GM12878 (cell line): ENCODE measurements around the gene ZBTB24. TPM values are rescaled to one million over a fixed set of nuclear protein-coding genes. Genes with fewer than 3 reads are reported as not detected.

ENCODE experiments used
- ATAC-seq: fragments of 200-7000 bp; cut with Tn5 transposase; 3 replicates; pipeline ENCODE4 v1.9.1; 2020; ENCODE audit warnings: mild to moderate bottlenecking, moderate library complexity
- BruUV-seq: library from RNA; stranded (reverse); fragments of 400-500 nt; replicated peaks from 2 replicates; lab custom pipeline; 2021; lab: Mats Ljungman, UMichigan
- CTCF ChIA-PET: fragments of 300-600 bp; sonication (Branson Sonifier 250); formaldehyde crosslinking; extraction: SDS; loops from one replicate; lab custom pipeline; 2021; ENCODE audit warnings: inconsistent platforms; lab: Yijun Ruan, JAX
- POLR2A ChIA-PET: fragments of 350-600 bp; formaldehyde crosslinking; extraction: SDS; loops from one replicate; lab custom pipeline; 2021; ENCODE audit warnings: inconsistent platforms; lab: Charles Lee
- RAD21 ChIA-PET: fragments of 300-600 bp; sonication (Branson Sonifier 250); formaldehyde crosslinking; loops from one replicate; lab custom pipeline; 2023; ENCODE audit warnings: antibody characterized with exemption; ENCODE audit not compliant: unreplicated experiment; lab: Charles Lee
- SMC1A ChIA-PET: fragments of 300-600 bp; sonication (Branson Sonifier 250); formaldehyde crosslinking; loops from one replicate; lab custom pipeline; 2023; ENCODE audit not compliant: unreplicated experiment, uncharacterized antibody; lab: Charles Lee
- DNase-seq: peaks from one replicate; pipeline ENCODE4 v3.0.0-alpha.2; 2011; ENCODE audit warnings: low read depth, low spot score
- FAIRE-seq: peaks from 3 replicates; lab custom pipeline; 2011; peaks lifted over from hg19 to GRCh38; lab: Jason Lieb, UNC
- H2AFZ ChIP-seq: 2 replicates; pipeline ENCODE4 v1.6.0; 2011; ENCODE audit warnings: low read depth, low read length, control low read depth; ENCODE audit not compliant: control insufficient read depth
- H3K27ac ChIP-seq: 2 replicates; pipeline ENCODE4 v1.5.1; 2011; ENCODE audit warnings: control low read depth; ENCODE audit not compliant: control insufficient read depth, insufficient read depth
- H3K27me3 ChIP-seq, 2 experiments: replicated peaks in 1 of 2; 2 replicates each; pipeline versions ENCODE4 v1.6.0 to v1.6.1; 2011; ENCODE audit warnings: low read length in 1 of 2; ENCODE audit not compliant: control insufficient read depth in 2 of 2, insufficient read depth in 2 of 2
- H3K36me3 ChIP-seq, 2 experiments: 2 replicates each; pipeline ENCODE4 v1.5.1; 2011; ENCODE audit warnings: low read length in 1 of 2; ENCODE audit not compliant: control insufficient read depth in 2 of 2, insufficient read depth in 2 of 2
- H3K4me1 ChIP-seq: 2 replicates; pipeline ENCODE4 v1.6.1; 2011; ENCODE audit warnings: mild to moderate bottlenecking, low read length, moderate library complexity, mixed read lengths; ENCODE audit not compliant: control insufficient read depth, insufficient read depth
- H3K4me2 ChIP-seq: 2 replicates; pipeline ENCODE4 v1.6.0; 2011; ENCODE audit warnings: control low read depth; ENCODE audit not compliant: control insufficient read depth, insufficient read depth
- H3K4me3 ChIP-seq: fragments of 200-600 bp; sonication (generic); 2 replicates; pipeline ENCODE4 v1.5.1; 2016
- H3K79me2 ChIP-seq: 2 replicates; pipeline ENCODE4 v1.6.0; 2011; ENCODE audit warnings: low read length; ENCODE audit not compliant: control insufficient read depth, insufficient read depth
- H3K9ac ChIP-seq: 2 replicates; pipeline ENCODE4 v1.8.0; 2011; ENCODE audit warnings: low read length, control low read depth, mixed read lengths; ENCODE audit not compliant: control insufficient read depth, insufficient read depth
- H3K9me3 ChIP-seq: replicated peaks from 3 replicates; pipeline ENCODE4 v1.5.1; 2011; ENCODE audit warnings: mild to moderate bottlenecking, low read length; ENCODE audit not compliant: control insufficient read depth, insufficient read depth
- H4K20me1 ChIP-seq: 2 replicates; pipeline ENCODE4 v1.6.0; 2011; ENCODE audit not compliant: control insufficient read depth, insufficient read depth
- BMI1 ChIP-seq: fragments of 450-650 bp; IDR thresholded peaks from 2 replicates; pipeline ENCODE4 v1.6.1; 2016; ENCODE audit warnings: mild to moderate bottlenecking, moderate library complexity, borderline replicate concordance
- BRCA1 ChIP-seq: IDR thresholded peaks from 2 replicates; pipeline ENCODE4 v1.6.1; 2011; ENCODE audit warnings: low read depth, low read length, improper control_type of control experiment
- EGR1 ChIP-seq, 2 experiments: IDR thresholded peaks; 1 replicate in 1 of 2; 2 replicates in 1 of 2; pipeline ENCODE4 v1.6.1; 2011 to 2012; ENCODE audit warnings: low read depth in 2 of 2, low read length in 2 of 2, borderline replicate concordance in 1 of 2, mild to moderate bottlenecking in 1 of 2, moderate library complexity in 1 of 2
- FOXK2 ChIP-seq: fragments of 450-650 bp; IDR thresholded peaks from 2 replicates; pipeline ENCODE4 v1.6.1; 2017; ENCODE audit warnings: mild to moderate bottlenecking, moderate library complexity
- GATAD2B ChIP-seq: fragments of 450-650 bp; conservative IDR thresholded peaks from 2 replicates; pipeline ENCODE4 v1.6.1; 2017; ENCODE audit warnings: low read depth, mild to moderate bottlenecking, moderate library complexity
- IKZF1 ChIP-seq: fragments of 450-650 bp; conservative IDR thresholded peaks from 2 replicates; pipeline ENCODE4 v1.6.1; 2017; ENCODE audit warnings: antibody characterized with exemption, mild to moderate bottlenecking
- IKZF2 ChIP-seq, 2 experiments: fragments of 450-650 bp; IDR thresholded peaks; 2 replicates each; pipeline ENCODE4 v1.6.1; 2017; ENCODE audit warnings: mild to moderate bottlenecking in 2 of 2, moderate library complexity in 2 of 2
- IRF4 ChIP-seq: IDR thresholded peaks from 2 replicates; pipeline ENCODE4 v1.6.1; 2011; ENCODE audit warnings: low read depth, low read length
- JUNB ChIP-seq: IDR thresholded peaks from 2 replicates; pipeline ENCODE4 v1.6.1; 2016; ENCODE audit warnings: antibody characterized with exemption, mild to moderate bottlenecking
- PML ChIP-seq: IDR thresholded peaks from 2 replicates; pipeline ENCODE4 v1.6.1; 2012; ENCODE audit warnings: low read length, inconsistent platforms
- POLR2A ChIP-seq: IDR thresholded peaks from 2 replicates; pipeline ENCODE4 v1.6.1; 2011; ENCODE audit warnings: low read depth, mild to moderate bottlenecking, low read length
- STAT3 ChIP-seq: IDR thresholded peaks from 2 replicates; pipeline ENCODE4 v1.6.1; 2011; ENCODE audit warnings: low read depth, low read length, improper control_type of control experiment
- WGBS: methylation state at CpG from one replicate; pipeline ENCODE4 v1.1.6; 2016; ENCODE audit warnings: low lambda C conversion rate; ENCODE audit not compliant: insufficient replicate concordance, insufficient coverage; ENCODE audit errors: missing lambda C conversion rate; 5-methylcytosine and 5-hydroxymethylcytosine counted together
- in situ Hi-C: fragments of 300-500 bp; cut with MboI; formaldehyde crosslinking; loops from 9 replicates; pipeline ENCODE4 v1.14.3; 2018; ENCODE audit warnings: mixed read lengths
- intact Hi-C: fragments of 100-400 bp; cut with micrococcal nuclease; formaldehyde crosslinking; loops from one replicate; pipeline ENCODE4 v1.14.2; 2022; ENCODE audit not compliant: unreplicated experiment
- polyA plus RNA-seq, 11 experiments: library from polyadenylated mRNA; depleted of rRNA in 4 of 11; unstranded in 6 of 11; stranded (reverse) in 5 of 11; fragments of >200 nt; fragmentation: Nextera tagmentation in 4 of 11; fragmentation: Illumina TruSeq in 1 of 11; extraction: Ambion mirVana in 4 of 11; extraction: Trizol in 1 of 11; gene quantifications; 1 replicate in 1 of 11; 2 replicates in 10 of 11; pipeline versions ENCODE4 v1.2.1 to v1.2.3, GENCODE V29; 2011 to 2016; ENCODE audit warnings: inconsistent platforms in 2 of 11, missing spikeins in 2 of 11, low read depth in 1 of 11
- total RNA-seq, 4 experiments: library from RNA; depleted of rRNA in 3 of 4; stranded (reverse); fragments of >200 nt in 3 of 4; fragmentation: Illumina TruSeq in 1 of 4; extraction: Trizol in 1 of 4; gene quantifications; 2 replicates each; pipeline versions ENCODE4 v1.2.1 to v1.2.3, GENCODE V29; 2013 to 2021

ZBTB24 gene
- total and polyA plus RNA-seq, 10 of the 15 experiments (the other 5 are each of a cell fraction or from before 2014, with no cell fraction given): 2.9 to 17.7 (median 8.5) TPM

- intact Hi-C loops (no loop called here), in situ Hi-C loops (no loop called here)
- H3K4me3 ChIP-seq: no peak overlapping the region
- H3K27me3 ChIP-seq: no peaks in the 10 kb centered on the region
- WGBS: 97% methylated on average over 7 of the region's 7 CpGs
- peaks cover 4 to 10% of the 10 kb centered on the region in 2 experiments; a peak in 3 of 4 replicates for H3K36me3 ChIP-seq
- peaks cover 32% of the 10 kb centered on the region for H3K79me2 ChIP-seq
- no peak for DNase-seq
- H3K9ac ChIP-seq: no peak overlapping the region
- ChIA-PET SMC1A (interaction anchor here (1.5 kb wide), 1 partner anchor 12 kb away, joined by 7 read pairs; no protein-coding TSS in a partner anchor), CTCF (interaction anchor here (1.1 to 3.9 kb wide), 3 partner anchors 8 to 588 kb away, joined by 3 to 30 read pairs (median 9); no protein-coding TSS in a partner anchor), POLR2A (interaction anchor here (0.7 to 7.1 kb wide), 4 partner anchors 9 to 353 kb away, joined by 3 to 74 read pairs (median 4); partner anchors contain the start of genes PPIL6 and SMPD2)
- H2AFZ ChIP-seq: no peak overlapping the region
- BruUV-seq: no TSS peak
- H3K9me3 ChIP-seq: no peaks in the 10 kb centered on the region
- peaks cover 24% of the 10 kb centered on the region for H3K4me1 ChIP-seq
- no peak for ATAC-seq
- H3K4me2 ChIP-seq: no peak overlapping the region
- peak; percentile 31 for FAIRE-seq
- no peak overlapping the region for H3K27ac ChIP-seq
- no peak for TF ChIP-seq JUNB
- no peak for TF ChIP-seq FOXK2
- TF ChIP-seq GATAD2B: no peak
- no peak for TF ChIP-seq IKZF2 (IDR thresholded peaks at IDR 0.05)
- no peak for TF ChIP-seq BRCA1
- no peak for TF ChIP-seq STAT3
- no peak for TF ChIP-seq IRF4
- TF ChIP-seq POLR2A: no peak
- no peak for TF ChIP-seq IKZF1
- TF ChIP-seq EGR1 (IDR thresholded peaks at IDR 0.05; ENCODE audit: borderline replicate concordance in 1 of 2, low read depth in 2 of 2, low read length in 2 of 2): no peak
- TF ChIP-seq PML: no peak
- no peak for TF ChIP-seq BMI1
- TF ChIP-seq, all 136 proteins: peak for 0
- H4K20me1 ChIP-seq: no peaks in the 10 kb centered on the region
- RAD21 ChIA-PET: interaction anchor here (1.4 kb wide), 1 partner anchor 10 kb away, joined by 4 read pairs; no protein-coding TSS in a partner anchor
Observed at GRCh38 chr6:109451376-109451775, 31.6 kb downstream of the ZBTB24 start.
